SK-N-SH (cell line): Measurements from ENCODE around the gene SZT2. TPM values are rescaled to one million over a fixed set of nuclear protein-coding genes. Genes with fewer than 3 reads are reported as not detected.

ENCODE experiments used
- CTCF ChIA-PET: fragments of 300-600, 350-600 bp; formaldehyde crosslinking; extraction: SDS; loops from one replicate; lab custom pipeline; 2021; lab: Yijun Ruan, JAX
- POLR2A ChIA-PET: fragments of 350-600 bp; sonication (Branson Sonifier 250); formaldehyde crosslinking; extraction: SDS; loops from one replicate; lab custom pipeline; 2020; ENCODE audit warnings: antibody characterized with exemption, inconsistent platforms; lab: Yijun Ruan, JAX
- DNase-seq: peaks from one replicate; pipeline ENCODE4 v3.0.0; 2012
- H2AFZ ChIP-seq: fragments of 200-600 bp; sonication (generic); 2 replicates; pipeline ENCODE4 v1.8.1; 2016; ENCODE audit warnings: antibody characterized with exemption, mild to moderate bottlenecking, low read depth
- H3F3A ChIP-seq: fragments of 200-600 bp; sonication (generic); replicated peaks from 2 replicates; pipeline ENCODE3; 2016; ENCODE audit warnings: antibody characterized with exemption, mild to moderate bottlenecking; ENCODE audit not compliant: insufficient read depth
- H3K27ac ChIP-seq, 2 experiments: fragments of 200-500 bp in 1 of 2; fragments of 200-600 bp in 1 of 2; sonication (Bioruptor generic) in 1 of 2; sonication (generic), shearing (Covaris generic) in 1 of 2; 2 replicates each; pipeline versions ENCODE4 v1.5.1 to v1.6.1; 2014 to 2016; ENCODE audit warnings: low read depth in 2 of 2, inconsistent platforms in 1 of 2, low read length in 1 of 2, mild to moderate bottlenecking in 1 of 2, mixed read lengths in 1 of 2
- H3K27me3 ChIP-seq: fragments of 200-600 bp; sonication (generic), shearing (Covaris generic); 2 replicates; pipeline ENCODE4 v1.6.1; 2016; ENCODE audit warnings: mixed run types; ENCODE audit not compliant: insufficient read depth
- H3K36me3 ChIP-seq, 2 experiments: fragments of 200-500 bp in 1 of 2; fragments of 200-600 bp in 1 of 2; sonication (Bioruptor generic) in 1 of 2; sonication (generic) in 1 of 2; replicated peaks in 1 of 2; 2 replicates each; pipeline versions ENCODE3 to v1.5.1; 2014 to 2016; ENCODE audit warnings: low read length in 1 of 2, mild to moderate bottlenecking in 1 of 2; ENCODE audit not compliant: insufficient read depth in 2 of 2, control insufficient read depth in 1 of 2
- H3K4me1 ChIP-seq, 2 experiments: fragments of 200-500 bp in 1 of 2; fragments of 200-600 bp in 1 of 2; sonication (Bioruptor generic) in 1 of 2; sonication (generic), shearing (Covaris generic) in 1 of 2; 2 replicates each; pipeline versions ENCODE4 v1.5.1 to v1.6.1; 2014 to 2016; ENCODE audit warnings: low read depth in 1 of 2, low read length in 1 of 2, mixed run types in 1 of 2; ENCODE audit not compliant: insufficient read depth in 2 of 2, control insufficient read depth in 1 of 2
- H3K4me2 ChIP-seq: fragments of 200-600 bp; sonication (generic), shearing (Covaris generic); 2 replicates; pipeline ENCODE4 v1.6.1; 2017; ENCODE audit warnings: mixed run types
- H3K4me3 ChIP-seq, 2 experiments: fragments of 200-500 bp in 1 of 2; fragments of 200-600 bp in 1 of 2; sonication (Bioruptor generic) in 1 of 2; sonication (generic), shearing (Covaris generic) in 1 of 2; 2 replicates each; pipeline versions ENCODE4 v1.5.1 to v1.8.1; 2014 to 2016; ENCODE audit warnings: low read depth in 2 of 2, inconsistent platforms in 1 of 2, low read length in 1 of 2, mild to moderate bottlenecking in 1 of 2, mixed read lengths in 1 of 2, moderate library complexity in 1 of 2
- H3K79me2 ChIP-seq: fragments of 200-600 bp; sonication (generic); 2 replicates; pipeline ENCODE4 v1.8.1; 2017; ENCODE audit warnings: mild to moderate bottlenecking; ENCODE audit not compliant: insufficient read depth
- H3K9ac ChIP-seq: fragments of 200-600 bp; sonication (generic); 2 replicates; pipeline ENCODE4 v1.6.1; 2017; ENCODE audit warnings: mixed run types
- H3K9me2 ChIP-seq: fragments of 200-600 bp; sonication (generic); 2 replicates; pipeline ENCODE4 v1.6.1; 2017; ENCODE audit warnings: mixed run types
- H3K9me3 ChIP-seq: fragments of 200-600 bp; sonication (generic); 2 replicates; pipeline ENCODE4 v1.6.1; 2017; ENCODE audit warnings: mixed run types, mild to moderate bottlenecking, moderate library complexity
- H4K20me1 ChIP-seq: fragments of 200-600 bp; sonication (generic); 2 replicates; pipeline ENCODE4 v1.6.1; 2017; ENCODE audit warnings: mild to moderate bottlenecking, mixed run types; ENCODE audit not compliant: insufficient read depth
- EP300 ChIP-seq, 2 experiments: IDR thresholded peaks; 2 replicates each; pipeline versions ENCODE4 v1.4.0 to v1.6.1; 2012; ENCODE audit warnings: borderline replicate concordance in 1 of 2, low read depth in 1 of 2, low read length in 1 of 2
- FOXJ3 ChIP-seq: sonication (generic); formaldehyde crosslinking; IDR thresholded peaks from 2 replicates; pipeline ENCODE4 v1.5.1; 2020; ENCODE audit warnings: mild to moderate bottlenecking, missing genetic modification reagents
- IRF3 ChIP-seq: fragments of 150-350 bp; IDR thresholded peaks from 2 replicates; pipeline ENCODE4 v1.6.1; 2016; ENCODE audit warnings: mild to moderate bottlenecking, low read depth, low read length
- JUND ChIP-seq: IDR thresholded peaks from 2 replicates; pipeline ENCODE4 v1.4.0; 2012
- MXI1 ChIP-seq: IDR thresholded peaks from 2 replicates; pipeline ENCODE4 v1.6.1; 2012; ENCODE audit warnings: mild to moderate bottlenecking, low read depth, low read length, improper control_type of control experiment
- NFIC ChIP-seq: IDR thresholded peaks from 2 replicates; pipeline ENCODE4 v1.4.0; 2012; ENCODE audit warnings: borderline replicate concordance
- NRF1 ChIP-seq: IDR thresholded peaks from 2 replicates; pipeline ENCODE4 v1.6.1; 2012; ENCODE audit warnings: low read depth, mild to moderate bottlenecking, low read length
- RAD21 ChIP-seq: IDR thresholded peaks from 2 replicates; pipeline ENCODE4 v1.6.1; 2012; ENCODE audit warnings: mild to moderate bottlenecking, low read length
- RCOR1 ChIP-seq: fragments of 150-350 bp; IDR thresholded peaks from 2 replicates; pipeline ENCODE4 v1.6.1; 2017; ENCODE audit warnings: antibody characterized with exemption, low read length
- RFX5 ChIP-seq: IDR thresholded peaks from 2 replicates; pipeline ENCODE4 v1.6.1; 2012; ENCODE audit warnings: mild to moderate bottlenecking, improper control_type of control experiment, low read length
- SIN3A ChIP-seq: IDR thresholded peaks from 2 replicates; pipeline ENCODE4 v1.6.1; 2012; ENCODE audit warnings: low read depth, mild to moderate bottlenecking, low read length, moderate library complexity, borderline replicate concordance
- SMC3 ChIP-seq: IDR thresholded peaks from 2 replicates; pipeline ENCODE4 v1.6.1; 2012; ENCODE audit warnings: low read depth, low read length, improper control_type of control experiment
- USF1 ChIP-seq: IDR thresholded peaks from 2 replicates; pipeline ENCODE4 v1.4.0; 2012; ENCODE audit warnings: low read depth, borderline replicate concordance
- USF2 ChIP-seq: fragments of 150-350 bp; IDR thresholded peaks from 2 replicates; pipeline ENCODE4 v1.6.1; 2017; ENCODE audit warnings: antibody characterized with exemption, low read length, low read depth, borderline replicate concordance
- WGBS: methylation state at CpG from one replicate; pipeline ENCODE4 v1.1.6; 2017; ENCODE audit warnings: low lambda C conversion rate; 5-methylcytosine and 5-hydroxymethylcytosine counted together
- polyA plus RNA-seq, 3 experiments: library from polyadenylated mRNA; depleted of rRNA; stranded (reverse); fragments of >200 nt; gene quantifications; 2 replicates each; pipeline ENCODE4 v1.2.3, GENCODE V29; 2012
- TF ChIP-seq, protein P1 (sequence below): fragments of 200-600 bp; sonication (generic); IDR thresholded peaks from 2 replicates; pipeline ENCODE4 v1.6.1; 2017; ENCODE audit warnings: antibody characterized with exemption, mild to moderate bottlenecking, moderate library complexity
- TF ChIP-seq, protein P2 (sequence below): IDR thresholded peaks from 2 replicates; pipeline ENCODE4; 2012

The SZT2 gene
- polyA plus RNA-seq, 1 of the 3 experiments (the other 2 are of a cell fraction): 12.9 TPM

DNA sequence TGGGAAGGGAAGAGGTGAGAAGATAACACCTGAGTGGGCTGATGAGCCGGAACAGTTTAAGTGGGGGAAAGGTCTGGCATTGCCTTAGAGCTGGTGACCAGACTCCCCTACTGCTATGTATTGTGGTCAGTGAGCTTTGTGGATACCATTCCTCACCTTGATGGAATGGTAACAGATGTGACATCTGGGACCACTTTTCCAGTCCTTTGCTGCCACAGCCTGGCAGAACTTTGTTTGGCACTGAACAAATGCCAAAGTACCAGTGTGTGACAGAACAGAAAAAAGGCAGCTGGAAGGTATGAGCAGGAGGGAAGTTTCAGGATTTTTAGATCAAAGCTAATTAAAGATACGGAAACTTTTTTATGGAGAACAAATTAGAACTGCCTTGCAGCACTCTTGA, 6.2 kb upstream of the SZT2 start:
- POLR2A ChIA-PET: interaction anchor here (1.4 kb wide), 1 partner anchor 25 kb away, joined by 4 read pairs; the partner anchor contains the start of gene CDC20

DNA sequence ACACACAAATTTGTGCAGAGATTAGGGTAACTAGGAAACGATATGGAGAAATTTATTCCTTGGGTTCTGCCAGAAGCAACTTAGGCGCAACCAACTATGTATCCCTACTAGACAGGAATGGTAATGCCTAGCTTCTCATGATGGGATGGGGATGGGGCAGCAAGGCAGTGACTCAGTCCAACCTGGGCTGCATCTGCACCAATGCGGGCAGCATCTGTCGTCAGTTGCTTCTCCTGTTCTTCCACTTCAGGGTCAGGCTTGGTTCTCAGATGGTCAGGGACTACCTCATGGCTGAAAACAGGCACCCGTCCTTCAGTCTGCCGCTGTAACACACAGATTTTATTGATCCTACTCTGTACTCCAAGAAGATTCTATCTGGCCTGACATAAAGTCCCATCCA, 3.0 kb upstream of the SZT2 start:
- no peaks in the 10 kb centered on the region for H3K9me2 ChIP-seq
- H3F3A ChIP-seq: no peaks in the 10 kb centered on the region
- no peaks in the 10 kb centered on the region for H3K27me3 ChIP-seq
- no peak for DNase-seq
- H3K9ac ChIP-seq: no peak overlapping the region
- no peak overlapping the region for H3K4me2 ChIP-seq
- peaks cover 53% of the 10 kb centered on the region for H3K79me2 ChIP-seq
- ChIA-PET CTCF (interaction anchor here (1.4 to 1.6 kb wide), 2 partner anchors 159 to 548 kb away, joined by 3 read pairs; no protein-coding TSS in a partner anchor), POLR2A (no interaction called here)
- H3K36me3 ChIP-seq: peaks cover 55 to 60% of the 10 kb centered on the region in 2 experiments
- H2AFZ ChIP-seq: no peak overlapping the region
- no peaks in the 10 kb centered on the region for H3K9me3 ChIP-seq
- WGBS: 93% methylated on average over 6 of the region's 6 CpGs
- no peak overlapping the region for H3K27ac ChIP-seq
- H4K20me1 ChIP-seq: no peaks in the 10 kb centered on the region
- H3K4me3 ChIP-seq: no peak overlapping the region
- peaks cover 15 to 19% of the 10 kb centered on the region in 2 experiments; a peak in 3 of 4 replicates for H3K4me1 ChIP-seq
- TF ChIP-seq USF2 (no peak), JUND (no peak), FOXJ3 (CRISPR knock-in tag) (no peak), EP300 (IDR thresholded peaks at IDR 0.05; ENCODE audit: borderline replicate concordance in 1 of 2, low read depth in 1 of 2, low read length in 1 of 2) (no peak), RCOR1 (no peak), SIN3A (no peak), RAD21 (no peak), IRF3 (no peak), NRF1 (no peak), RFX5 (no peak)
- TF ChIP-seq, protein P1, sequence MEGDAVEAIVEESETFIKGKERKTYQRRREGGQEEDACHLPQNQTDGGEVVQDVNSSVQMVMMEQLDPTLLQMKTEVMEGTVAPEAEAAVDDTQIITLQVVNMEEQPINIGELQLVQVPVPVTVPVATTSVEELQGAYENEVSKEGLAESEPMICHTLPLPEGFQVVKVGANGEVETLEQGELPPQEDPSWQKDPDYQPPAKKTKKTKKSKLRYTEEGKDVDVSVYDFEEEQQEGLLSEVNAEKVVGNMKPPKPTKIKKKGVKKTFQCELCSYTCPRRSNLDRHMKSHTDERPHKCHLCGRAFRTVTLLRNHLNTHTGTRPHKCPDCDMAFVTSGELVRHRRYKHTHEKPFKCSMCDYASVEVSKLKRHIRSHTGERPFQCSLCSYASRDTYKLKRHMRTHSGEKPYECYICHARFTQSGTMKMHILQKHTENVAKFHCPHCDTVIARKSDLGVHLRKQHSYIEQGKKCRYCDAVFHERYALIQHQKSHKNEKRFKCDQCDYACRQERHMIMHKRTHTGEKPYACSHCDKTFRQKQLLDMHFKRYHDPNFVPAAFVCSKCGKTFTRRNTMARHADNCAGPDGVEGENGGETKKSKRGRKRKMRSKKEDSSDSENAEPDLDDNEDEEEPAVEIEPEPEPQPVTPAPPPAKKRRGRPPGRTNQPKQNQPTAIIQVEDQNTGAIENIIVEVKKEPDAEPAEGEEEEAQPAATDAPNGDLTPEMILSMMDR: no peak

More for the DNA sequence above, 6.2 kb upstream of the SZT2 start:
- no peak for DNase-seq
- H4K20me1 ChIP-seq: no peaks in the 10 kb centered on the region
- no peak overlapping the region for H3K4me2 ChIP-seq
- H2AFZ ChIP-seq: no peak overlapping the region
- peaks cover 22% of the 10 kb centered on the region for H3K79me2 ChIP-seq
- peaks cover 55 to 60% of the 10 kb centered on the region in 2 experiments for H3K36me3 ChIP-seq
- H3K9ac ChIP-seq: no peak overlapping the region
- H3K27ac ChIP-seq: no peak overlapping the region
- H3K9me3 ChIP-seq: no peaks in the 10 kb centered on the region
- H3K9me2 ChIP-seq: no peaks in the 10 kb centered on the region
- peaks cover 5 to 7% of the 10 kb centered on the region in 2 experiments; a peak in 2 of 4 replicates for H3K4me1 ChIP-seq
- TF ChIP-seq RAD21 (peak; percentile 65), NFIC (no peak), MXI1 (no peak), USF1 (no peak), SMC3 (peak; percentile 43; the same call in 1 of the 2 replicates)
- TF ChIP-seq, protein P1: peak; percentile 34
- TF ChIP-seq, protein P2, sequence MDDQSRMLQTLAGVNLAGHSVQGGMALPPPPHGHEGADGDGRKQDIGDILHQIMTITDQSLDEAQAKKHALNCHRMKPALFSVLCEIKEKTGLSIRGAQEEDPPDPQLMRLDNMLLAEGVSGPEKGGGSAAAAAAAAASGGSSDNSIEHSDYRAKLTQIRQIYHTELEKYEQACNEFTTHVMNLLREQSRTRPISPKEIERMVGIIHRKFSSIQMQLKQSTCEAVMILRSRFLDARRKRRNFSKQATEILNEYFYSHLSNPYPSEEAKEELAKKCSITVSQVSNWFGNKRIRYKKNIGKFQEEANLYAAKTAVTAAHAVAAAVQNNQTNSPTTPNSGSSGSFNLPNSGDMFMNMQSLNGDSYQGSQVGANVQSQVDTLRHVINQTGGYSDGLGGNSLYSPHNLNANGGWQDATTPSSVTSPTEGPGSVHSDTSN: no peak
- TF ChIP-seq, all 33 proteins: peak for 3
- no peaks in the 10 kb centered on the region for H3F3A ChIP-seq
- no peak overlapping the region for H3K4me3 ChIP-seq
- WGBS: 93% methylated on average over 2 of the region's 2 CpGs
- CTCF ChIA-PET: interaction anchor here (0.6 to 2.7 kb wide), 8 partner anchors 14 to 169 kb away, joined by 3 to 17 read pairs (median 3); no protein-coding TSS in a partner anchor
- H3K27me3 ChIP-seq: no peaks in the 10 kb centered on the region
